Activated CD4-positive, alpha-beta T cell treated with anti-CD3 and anti-CD28 coated beads, Interleukin-2, amount 10 ng/mL, durations not matched to agents 24 days and 14 days (primary cell): ENCODE measurements around the gene CELA2A. TPM values are rescaled to one million over a fixed set of nuclear protein-coding genes. Genes with fewer than 3 reads are reported as not detected.

ENCODE experiments used
- DNase-seq: peaks from one replicate; pipeline ENCODE4 v3.0.0; 2022
- H3K27ac Mint-ChIP-seq: one replicate; pipeline ENCODE4 v1.8.0; 2022; ENCODE audit warnings: mild to moderate bottlenecking, mixed read lengths
- H3K27me3 Mint-ChIP-seq: one replicate; pipeline ENCODE4 v1.8.0; 2022; ENCODE audit warnings: mixed read lengths
- H3K36me3 Mint-ChIP-seq: one replicate; pipeline ENCODE4 v1.8.0; 2022; ENCODE audit warnings: low read depth, mild to moderate bottlenecking, mixed read lengths
- H3K4me1 Mint-ChIP-seq: one replicate; pipeline ENCODE4 v1.8.0; 2021; ENCODE audit warnings: mixed read lengths
- H3K4me3 Mint-ChIP-seq: one replicate; pipeline ENCODE4 v1.8.0; 2022; ENCODE audit warnings: mild to moderate bottlenecking, moderate library complexity, mixed read lengths
- H3K9me3 Mint-ChIP-seq: one replicate; pipeline ENCODE4 v1.8.0; 2021; ENCODE audit warnings: mixed read lengths
- intact Hi-C: fragments of 100-400 bp; cut with micrococcal nuclease; formaldehyde crosslinking; loops from one replicate; pipeline ENCODE4 v1.15.1; 2023
- total RNA-seq: library from RNA; stranded (reverse); gene quantifications from 2 replicates; pipeline ENCODE4 v1.2.3, GENCODE V29; 2022

The CELA2A gene
- total RNA-seq, 1 donor from 2014 or later = not detected

- Mint-ChIP-seq H3K27me3 (peaks cover 4% of the 10 kb centered on the region), H3K27ac (no peak overlapping the region), H3K9me3 (no peaks in the 10 kb centered on the region), H3K4me1 (peaks cover 5% of the 10 kb centered on the region), H3K36me3 (no peaks in the 10 kb centered on the region), H3K4me3 (no peak overlapping the region)
- DNase-seq = no peak
- intact Hi-C loops = no loop called here
These were observed 13.8 kb upstream of the CELA2A start for GRCh38 chr1:15442759-15443158.

GRCh38 chr1:15443281-15443680 lies 13.3 kb upstream of the CELA2A start:
- H3K9me3 Mint-ChIP-seq = no peaks in the 10 kb centered on the region

GRCh38 chr1:15444468-15445389 lies 11.8 kb upstream of the CELA2A start:
- intact Hi-C loops = no loop called here
- Mint-ChIP-seq H3K9me3 (no peaks in the 10 kb centered on the region), H3K4me3 (no peak overlapping the region), H3K27me3 (peaks cover 7% of the 10 kb centered on the region), H3K4me1 (peaks cover 5% of the 10 kb centered on the region), H3K36me3 (no peaks in the 10 kb centered on the region), H3K27ac (no peak overlapping the region)
- DNase-seq = no peak

More at GRCh38 chr1:15443281-15443680, 13.3 kb upstream of the CELA2A start:
- Mint-ChIP-seq H3K4me1 (peaks cover 5% of the 10 kb centered on the region), H3K27ac (no peak overlapping the region), H3K27me3 (peaks cover 4% of the 10 kb centered on the region), H3K36me3 (no peaks in the 10 kb centered on the region), H3K4me3 (no peak overlapping the region)
- no peak for DNase-seq
- intact Hi-C loops = no loop called here

GRCh38 chr1:15445390-15446122 lies 11.0 kb upstream of the CELA2A start:
- intact Hi-C loops = no loop called here
- Mint-ChIP-seq H3K27ac (no peak overlapping the region), H3K36me3 (no peaks in the 10 kb centered on the region), H3K9me3 (no peaks in the 10 kb centered on the region), H3K4me3 (no peak overlapping the region), H3K4me1 (peaks cover 5% of the 10 kb centered on the region), H3K27me3 (peaks cover 7% of the 10 kb centered on the region)
- DNase-seq = no peak

DNA sequence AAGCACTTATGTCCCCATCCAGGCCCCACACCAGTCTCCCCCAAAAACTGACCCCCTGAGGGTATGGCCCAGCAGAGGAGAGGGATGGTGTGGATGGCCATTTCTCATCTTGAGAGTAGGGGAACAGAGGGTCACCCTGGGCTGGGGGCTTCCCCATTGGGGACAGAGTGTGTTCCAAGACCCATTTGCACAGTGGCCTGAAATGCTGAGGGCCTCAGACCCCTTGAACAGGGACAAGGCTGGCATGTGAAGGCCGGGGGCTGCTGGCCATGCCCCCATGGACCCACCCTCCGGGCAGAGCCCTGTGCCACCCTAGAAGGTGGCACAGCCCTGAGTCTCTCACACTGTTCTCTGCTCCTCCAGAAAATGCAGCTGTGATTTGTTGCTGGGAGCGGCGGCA lies 10.3 kb upstream of the CELA2A start:
- Mint-ChIP-seq H3K9me3 (no peaks in the 10 kb centered on the region), H3K4me1 (peaks cover 5% of the 10 kb centered on the region), H3K27me3 (peaks cover 11% of the 10 kb centered on the region), H3K27ac (no peak overlapping the region), H3K36me3 (no peaks in the 10 kb centered on the region), H3K4me3 (no peak overlapping the region)
- DNase-seq = no peak
- intact Hi-C loops = no loop called here

DNA sequence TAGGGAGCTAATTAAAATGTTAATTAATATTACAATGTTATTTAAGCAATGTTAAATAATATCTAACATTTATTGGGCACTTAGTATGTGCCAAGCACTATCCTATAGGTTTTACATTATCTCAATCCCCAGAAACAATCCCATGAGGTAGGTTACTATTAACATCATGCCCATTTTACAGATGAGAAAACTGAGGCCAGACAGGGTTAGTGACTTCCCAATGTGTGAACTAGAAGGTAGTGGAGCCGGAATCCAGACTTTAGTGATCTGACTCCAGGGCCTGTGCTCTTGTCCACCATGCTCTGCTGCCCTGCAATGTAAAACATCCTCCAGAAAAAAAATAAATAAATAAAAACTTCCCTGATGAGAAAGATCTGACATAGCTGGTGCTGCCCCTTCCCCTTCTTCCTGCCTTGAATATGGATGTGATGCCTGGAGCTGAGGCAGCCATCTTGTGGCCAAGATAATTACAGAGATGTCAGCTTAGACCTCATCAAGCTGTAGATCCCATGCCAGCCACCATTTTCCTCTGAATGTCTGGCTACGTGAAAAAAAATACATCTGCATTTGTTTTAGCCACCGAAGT lies 7.6 kb upstream of the CELA2A start:
- no peak overlapping the region for H3K27ac Mint-ChIP-seq
- no peak overlapping the region for H3K4me3 Mint-ChIP-seq
- peaks cover 5% of the 10 kb centered on the region for H3K4me1 Mint-ChIP-seq
- intact Hi-C loops = no loop called here
- no peaks in the 10 kb centered on the region for H3K9me3 Mint-ChIP-seq
- DNase-seq = no peak
- H3K36me3 Mint-ChIP-seq = no peaks in the 10 kb centered on the region
- peaks cover 11% of the 10 kb centered on the region for H3K27me3 Mint-ChIP-seq

- Mint-ChIP-seq H3K27me3 (peaks cover 11% of the 10 kb centered on the region), H3K4me1 (peaks cover 5% of the 10 kb centered on the region), H3K4me3 (no peak overlapping the region), H3K27ac (no peak overlapping the region), H3K9me3 (no peaks in the 10 kb centered on the region), H3K36me3 (no peaks in the 10 kb centered on the region)
- intact Hi-C loops = no loop called here
- no peak for DNase-seq
These were observed 7.0 kb upstream of the CELA2A start for GRCh38 chr1:15449567-15449966.

DNA sequence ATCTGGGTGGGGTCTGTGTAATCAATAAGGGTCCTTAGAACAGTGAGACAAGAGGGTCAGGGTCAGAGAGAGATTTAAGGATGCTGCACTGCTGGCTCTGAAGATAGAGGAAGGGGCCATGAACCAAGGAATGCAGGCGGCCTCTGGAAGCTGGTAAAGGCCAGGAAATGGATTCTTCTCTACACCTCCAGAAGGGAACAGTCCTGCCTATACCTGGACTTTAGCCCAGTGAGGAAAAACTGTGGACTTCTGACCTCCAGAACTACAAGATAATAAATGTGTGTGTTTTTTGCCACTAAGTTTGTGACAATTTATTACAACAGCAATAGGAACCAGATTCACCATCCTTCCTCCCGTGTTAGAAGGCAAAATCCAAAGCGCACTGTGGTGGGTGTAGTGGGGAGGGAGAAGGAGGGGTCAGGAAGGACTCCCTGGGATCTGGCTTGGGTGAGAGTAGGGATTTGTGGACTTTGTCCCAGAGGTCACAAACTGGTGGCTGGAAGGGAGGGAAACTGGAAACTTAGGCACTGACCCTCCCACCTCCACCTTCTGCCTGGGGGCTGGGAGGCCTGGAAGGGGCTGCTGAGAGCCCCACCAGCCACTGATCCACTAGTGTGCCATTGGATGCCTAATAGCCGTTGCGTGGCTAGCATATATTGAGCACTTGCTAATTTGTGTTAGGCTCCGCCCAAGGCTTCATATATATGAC lies 5.4 kb upstream of the CELA2A start:
- no peak overlapping the region for H3K27ac Mint-ChIP-seq
- no peak for DNase-seq
- no peak overlapping the region for H3K4me3 Mint-ChIP-seq
- peaks cover 8% of the 10 kb centered on the region for H3K27me3 Mint-ChIP-seq
- H3K9me3 Mint-ChIP-seq = no peaks in the 10 kb centered on the region
- H3K4me1 Mint-ChIP-seq = no peaks in the 10 kb centered on the region
- H3K36me3 Mint-ChIP-seq = no peaks in the 10 kb centered on the region
- intact Hi-C loops = no loop called here

DNA sequence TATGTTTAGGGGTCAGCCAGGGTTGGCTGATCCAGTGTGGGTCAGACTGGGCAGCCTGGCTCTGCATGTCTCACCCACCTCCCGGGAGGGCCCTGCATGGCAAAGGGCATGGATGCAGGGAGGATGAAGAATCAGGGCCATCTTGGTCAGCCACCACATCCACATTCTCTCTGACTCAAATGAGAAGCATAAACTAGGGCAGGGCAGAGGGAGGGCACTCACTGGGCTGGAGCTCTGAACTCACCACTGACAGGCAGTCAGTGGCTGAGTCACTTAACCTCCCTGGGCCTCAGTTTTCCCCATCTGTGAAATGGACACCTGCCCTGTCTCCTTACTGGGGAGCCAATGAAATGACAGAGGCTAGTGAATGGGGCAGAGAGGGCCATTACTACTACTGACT lies 4.3 kb upstream of the CELA2A start:
- no peak overlapping the region for H3K4me3 Mint-ChIP-seq
- peaks cover 8% of the 10 kb centered on the region for H3K27me3 Mint-ChIP-seq

DNA sequence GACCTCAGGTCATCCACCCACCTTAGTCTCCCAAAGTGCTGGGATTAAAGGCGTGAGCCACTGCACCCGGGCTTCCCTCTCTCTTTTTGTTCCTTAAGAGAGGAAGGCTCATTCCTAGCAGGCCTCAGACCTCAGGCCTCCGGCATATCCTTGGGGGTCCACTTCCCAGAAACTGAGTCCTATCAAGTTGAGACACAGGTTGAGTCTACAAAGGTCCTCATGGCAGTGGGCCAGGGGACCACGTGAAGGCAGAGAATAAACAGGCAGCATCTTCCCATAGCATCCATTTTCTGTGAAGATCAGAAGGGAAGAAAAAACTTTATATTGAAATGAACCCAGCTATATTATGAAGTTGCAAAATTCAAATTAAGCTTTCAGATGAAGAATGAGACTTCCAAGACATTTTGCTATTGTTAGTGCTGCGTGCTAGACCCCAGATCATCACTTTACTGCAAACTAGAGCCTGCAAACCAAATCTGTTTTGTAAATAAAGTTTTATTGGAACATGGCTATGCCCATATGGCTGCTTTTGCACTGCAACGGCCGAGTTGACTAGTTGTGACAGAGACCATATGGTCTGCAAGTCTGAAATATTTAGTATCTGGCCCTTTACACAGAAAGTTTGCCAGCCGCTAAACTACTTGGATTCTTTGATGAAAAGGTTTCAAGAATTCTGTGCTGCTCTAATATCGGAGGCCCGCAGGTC lies 3.5 kb upstream of the CELA2A start:
- no peaks in the 10 kb centered on the region for H3K9me3 Mint-ChIP-seq

More for the DNA sequence above, 4.3 kb upstream of the CELA2A start:
- intact Hi-C loops = no loop called here
- H3K4me1 Mint-ChIP-seq = no peaks in the 10 kb centered on the region
- H3K36me3 Mint-ChIP-seq = no peaks in the 10 kb centered on the region
- H3K9me3 Mint-ChIP-seq = no peaks in the 10 kb centered on the region
- DNase-seq = no peak
- no peak overlapping the region for H3K27ac Mint-ChIP-seq

GRCh38 chr1:15453734-15454133 lies 2.8 kb upstream of the CELA2A start:
- peaks cover 13% of the 10 kb centered on the region for H3K27me3 Mint-ChIP-seq
- H3K4me1 Mint-ChIP-seq = no peaks in the 10 kb centered on the region
- no peaks in the 10 kb centered on the region for H3K36me3 Mint-ChIP-seq
- no peak for DNase-seq
- no peak overlapping the region for H3K4me3 Mint-ChIP-seq
- no peaks in the 10 kb centered on the region for H3K9me3 Mint-ChIP-seq
- intact Hi-C loops = no loop called here
- H3K27ac Mint-ChIP-seq = no peak overlapping the region

More for the DNA sequence above, 3.5 kb upstream of the CELA2A start:
- Mint-ChIP-seq H3K27ac (no peak overlapping the region), H3K4me1 (no peaks in the 10 kb centered on the region), H3K27me3 (peaks cover 9% of the 10 kb centered on the region), H3K36me3 (no peaks in the 10 kb centered on the region), H3K4me3 (no peak overlapping the region)
- DNase-seq = no peak
- intact Hi-C loops = no loop called here

DNA sequence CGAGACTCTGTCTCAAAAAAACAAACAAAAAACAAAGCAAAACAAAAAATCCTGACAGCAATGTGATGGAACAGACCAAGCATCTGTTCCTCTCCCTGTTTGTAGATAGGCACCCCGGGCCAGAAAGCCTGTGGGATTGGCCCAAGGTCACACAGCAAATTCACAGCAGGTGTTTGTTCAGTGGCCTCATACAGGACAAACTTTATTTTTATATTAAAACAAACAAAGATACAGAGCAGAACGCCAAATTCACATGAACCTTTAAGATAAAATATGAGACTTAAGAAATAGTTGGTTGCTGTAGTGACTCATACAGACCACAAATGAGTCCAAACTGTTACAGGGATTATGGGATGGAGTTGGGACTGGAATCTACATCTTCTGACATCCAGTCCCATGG lies 2.3 kb upstream of the CELA2A start:
- no peaks in the 10 kb centered on the region for H3K9me3 Mint-ChIP-seq
- H3K4me3 Mint-ChIP-seq = no peak overlapping the region
- no peak for DNase-seq
- no peak overlapping the region for H3K27ac Mint-ChIP-seq
- peaks cover 13% of the 10 kb centered on the region for H3K27me3 Mint-ChIP-seq
- no peaks in the 10 kb centered on the region for H3K36me3 Mint-ChIP-seq
- intact Hi-C loops = no loop called here
- no peaks in the 10 kb centered on the region for H3K4me1 Mint-ChIP-seq

- no peak for DNase-seq
- Mint-ChIP-seq H3K36me3 (no peaks in the 10 kb centered on the region), H3K9me3 (no peaks in the 10 kb centered on the region), H3K27ac (no peak overlapping the region), H3K4me1 (no peaks in the 10 kb centered on the region), H3K4me3 (no peak overlapping the region), H3K27me3 (peaks cover 9% of the 10 kb centered on the region)
- intact Hi-C loops = no loop called here
These were observed 1.0 kb upstream of the CELA2A start for GRCh38 chr1:15455522-15455921.
